SW480 (cell line): ENCODE results near the gene TMEM82.

Experiments
- DNase-seq: peaks from one replicate; pipeline ENCODE4 v3.0.0-alpha.2; 2016; ENCODE audit warnings: low spot score

Gene TMEM82

DNA sequence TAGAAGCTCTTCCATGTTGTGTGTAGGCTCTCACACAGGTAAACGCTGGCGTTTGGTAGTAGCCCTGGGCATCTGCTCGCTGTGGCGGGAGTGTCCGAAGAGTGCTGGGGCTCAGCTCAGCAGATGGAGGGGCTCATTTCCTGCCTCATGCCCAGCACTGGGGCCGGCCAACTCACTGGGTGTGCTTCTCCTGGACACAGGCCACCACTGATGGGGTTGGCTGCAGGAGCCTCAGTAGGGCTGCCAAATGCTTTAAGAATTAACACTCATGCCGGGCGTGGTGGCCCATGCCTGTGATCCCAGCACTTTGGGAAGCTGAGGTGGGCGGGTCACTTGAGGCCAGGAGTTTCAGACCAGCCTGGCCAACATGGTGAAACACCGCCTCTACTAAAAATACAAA is 44.3 kb downstream of the TMEM82 start:
- DNase-seq, result no peak

DNA sequence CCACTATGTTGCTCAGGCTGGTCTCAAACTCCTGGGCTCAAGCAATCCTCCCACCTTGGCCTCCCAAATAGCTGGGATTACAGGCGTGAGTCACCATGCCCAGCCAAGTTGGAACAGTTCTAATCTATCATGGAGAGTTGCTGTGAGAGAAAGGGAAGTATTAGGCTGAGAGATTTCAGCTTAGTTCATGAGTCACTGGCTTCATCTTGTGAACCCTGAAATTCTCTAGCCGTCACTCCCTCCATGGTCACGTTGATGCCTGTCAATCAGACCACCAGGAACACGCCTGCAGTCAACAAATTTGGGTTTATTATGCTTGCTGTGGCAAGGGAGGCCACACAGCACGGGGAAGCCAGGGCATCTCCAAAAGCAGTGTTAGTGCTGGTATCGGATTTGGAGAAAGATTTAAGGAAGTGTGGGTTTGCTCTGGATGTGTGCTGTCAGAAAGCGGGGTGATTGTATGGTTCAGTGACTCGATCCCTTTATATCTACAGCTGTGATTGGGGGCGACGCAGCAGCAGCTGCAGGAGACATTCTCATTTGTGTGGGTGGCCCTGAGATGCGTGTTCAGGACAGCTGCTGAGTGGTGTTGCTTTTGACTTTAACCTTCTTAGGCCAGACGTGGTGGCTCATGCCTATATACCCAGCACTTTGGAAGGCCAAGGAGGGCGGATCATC is 46.5 kb downstream of the TMEM82 start:
- DNase-seq, result no peak

DNA sequence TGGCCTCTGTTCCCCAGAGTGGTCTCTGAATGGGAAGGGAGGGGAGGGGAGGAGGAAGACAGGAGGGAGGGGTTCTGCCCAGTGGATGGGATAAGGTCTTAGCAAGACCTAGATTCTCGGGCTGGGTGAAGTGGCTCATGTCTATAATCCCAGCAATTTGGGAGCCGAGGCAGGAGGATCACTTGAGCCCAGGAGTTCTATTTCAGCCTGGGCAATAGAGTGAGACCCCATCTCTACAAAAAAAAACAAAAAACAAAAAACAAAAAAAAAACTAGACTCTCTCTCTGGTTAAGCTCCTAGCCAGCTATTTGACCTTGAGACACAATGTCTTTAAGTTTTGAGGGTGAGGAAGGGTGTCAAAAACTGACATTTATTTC is 53.8 kb downstream of the TMEM82 start:
- no peak for DNase-seq
